ENCODE results near the gene KCTD17. TPM values are rescaled to one million over a fixed set of nuclear protein-coding genes. Genes with fewer than 3 reads are reported as not detected.
A peak's percentile ranks its signal among the peaks of the same experiment; 100 is the strongest.

The KCTD17 gene
- total and polyA plus RNA-seq, 2 of the 13 experiments (the other 11 are each of a cell fraction or from before 2014, with no cell fraction given), result 5.3 to 11.7 TPM

GRCh38 chr22:37019309-37020191, 32.0 kb upstream of the KCTD17 start, which contains the start of the genes MPST and TST (continued):
- TF ChIP-seq ZNF710 (CRISPR knock-in tag; IDR thresholded peaks at IDR 0.05; ENCODE audit: borderline replicate concordance) (no peak), RORA (CRISPR knock-in tag; IDR thresholded peaks at IDR 0.05) (0 out of 2 replicates have a peak, but pooled peaks have one; percentile 18), ZNF841 (CRISPR knock-in tag; IDR thresholded peaks at IDR 0.05; ENCODE audit: borderline replicate concordance) (no peak), ZNF24 (IDR thresholded peaks at IDR 0.05) (no peak), ZMYM3 (CRISPR knock-in tag; IDR thresholded peaks at IDR 0.05) (no peak), ZBTB49 (CRISPR knock-in tag; IDR thresholded peaks at IDR 0.05; ENCODE audit: borderline replicate concordance) (no peak), PTBP1 (IDR thresholded peaks at IDR 0.05; ENCODE audit: low read depth, low read length, poor library complexity, severe bottlenecking) (no peak), ZNF281 (CRISPR knock-in tag; IDR thresholded peaks at IDR 0.05; ENCODE audit: borderline replicate concordance) (0 out of 2 replicates have a peak, but pooled peaks have one; percentile 22), SP140L (CRISPR knock-in tag; IDR thresholded peaks at IDR 0.05; ENCODE audit: borderline replicate concordance) (no peak), ZC3H4 (CRISPR knock-in tag; IDR thresholded peaks at IDR 0.05; ENCODE audit: borderline replicate concordance) (no peak), TFE3 (CRISPR knock-in tag; IDR thresholded peaks at IDR 0.05) (no peak; the same call in 1 of the 2 replicates), USF2 (IDR thresholded peaks at IDR 0.05; ENCODE audit: low read depth, low read length) (no peak), USF2 (CRISPR knock-in tag; IDR thresholded peaks at IDR 0.05; ENCODE audit: borderline replicate concordance) (no peak), ZNF746 (CRISPR knock-in tag; IDR thresholded peaks at IDR 0.05) (peak; percentile 66; the same call in 1 of the 2 replicates), ATF1 (CRISPR knock-in tag; IDR thresholded peaks at IDR 0.05) (no peak), XRCC5 (optimal IDR thresholded peaks at IDR 0.05; ENCODE audit: low read length) (peak; percentile 26)
